CD4-positive, alpha-beta T cell treated with Interleukin-17A for 4 hours (primary cell): Measurements from ENCODE around the gene MED12.
"Not testable (repeated sequence)": the region's sequence is repeated elsewhere in the genome, so short reads cannot be mapped to it uniquely, and the experiment has no call there.

Experiments used
- DNase-seq: peaks from one replicate; pipeline ENCODE4 v3.0.0-alpha.2; 2020; ENCODE audit warnings: mixed read lengths

MED12 gene

DNA sequence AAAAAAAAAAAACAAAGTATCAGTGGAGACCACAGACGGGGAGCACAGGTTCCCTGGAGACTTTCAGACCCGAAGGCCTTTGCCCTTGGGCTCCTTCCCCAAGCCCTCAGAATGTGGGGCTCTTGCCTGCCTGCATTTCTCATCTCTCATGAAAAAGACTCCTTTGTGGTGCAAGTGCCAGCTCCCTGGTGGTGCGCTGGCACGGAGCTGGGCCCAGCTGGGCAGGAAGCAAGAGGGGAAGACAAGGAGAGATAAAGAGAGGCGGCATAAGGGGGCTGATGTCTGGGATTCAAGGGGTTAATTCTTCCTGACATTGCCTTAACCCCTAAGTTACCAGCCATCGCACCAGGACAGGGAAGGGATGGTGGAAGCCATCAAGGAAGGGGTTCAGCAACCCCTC, 48.1 kb downstream of the MED12 start:
- no peak for DNase-seq

DNA sequence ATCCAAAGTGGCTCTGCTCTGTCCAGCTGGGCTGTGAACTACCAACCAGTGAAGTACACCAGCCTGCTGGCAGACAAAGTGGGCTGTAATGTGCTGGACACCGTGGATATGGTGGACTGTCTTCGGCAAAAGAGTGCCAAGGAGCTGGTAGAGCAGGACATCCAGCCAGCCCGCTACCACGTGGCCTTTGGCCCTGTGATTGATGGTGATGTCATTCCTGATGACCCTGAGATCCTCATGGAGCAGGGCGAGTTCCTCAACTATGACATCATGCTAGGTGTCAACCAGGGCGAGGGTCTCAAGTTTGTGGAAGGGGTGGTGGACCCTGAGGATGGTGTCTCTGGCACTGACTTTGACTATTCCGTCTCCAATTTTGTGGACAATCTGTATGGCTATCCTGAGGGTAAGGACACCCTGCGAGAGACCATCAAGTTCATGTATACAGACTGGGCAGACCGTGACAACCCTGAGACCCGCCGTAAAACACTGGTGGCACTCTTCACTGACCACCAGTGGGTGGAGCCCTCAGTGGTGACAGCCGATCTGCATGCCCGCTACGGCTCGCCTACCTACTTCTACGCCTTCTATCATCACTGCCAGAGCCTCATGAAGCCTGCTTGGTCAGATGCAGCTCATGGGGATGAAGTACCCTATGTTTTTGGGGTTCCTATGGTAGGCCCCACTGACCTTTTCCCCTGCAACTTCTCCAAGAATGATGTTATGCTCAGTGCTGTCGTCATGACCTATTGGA, 48.8 kb downstream of the MED12 start:
- no peak for DNase-seq

DNA sequence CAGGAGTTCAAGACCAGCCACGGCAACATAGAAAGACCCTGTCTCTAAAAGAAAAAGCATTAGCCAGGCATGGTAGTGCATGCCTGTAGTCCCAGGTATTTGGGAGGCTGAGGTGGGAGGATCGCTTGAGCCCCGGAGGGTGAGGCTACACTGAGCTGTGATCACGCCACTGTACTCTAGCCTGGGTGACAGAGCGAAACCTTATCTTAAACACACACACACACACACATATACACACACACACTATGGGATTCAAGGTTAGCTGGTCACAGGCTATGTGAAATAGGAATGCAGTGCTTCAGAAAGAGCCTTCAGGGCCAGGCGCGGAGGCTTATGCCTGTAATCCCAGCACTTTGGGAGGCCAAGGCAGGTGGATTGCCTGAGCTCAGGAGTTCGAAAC, 49.7 kb downstream of the MED12 start:
- DNase-seq: no peak

DNA sequence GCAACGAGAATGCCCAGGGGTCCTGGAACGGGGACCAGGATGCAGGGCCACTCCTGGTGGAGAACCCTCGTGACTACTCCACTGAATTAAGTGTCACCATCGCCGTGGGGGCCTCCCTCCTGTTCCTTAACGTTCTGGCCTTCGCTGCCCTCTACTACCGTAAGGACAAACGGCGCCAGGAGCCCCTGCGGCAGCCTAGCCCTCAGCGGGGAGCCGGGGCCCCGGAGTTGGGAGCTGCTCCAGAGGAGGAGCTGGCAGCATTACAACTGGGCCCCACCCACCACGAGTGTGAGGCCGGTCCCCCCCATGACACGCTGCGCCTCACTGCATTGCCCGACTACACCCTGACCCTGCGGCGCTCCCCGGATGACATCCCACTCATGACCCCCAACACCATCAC, 51.2 kb downstream of the MED12 start:
- no peak for DNase-seq

DNA sequence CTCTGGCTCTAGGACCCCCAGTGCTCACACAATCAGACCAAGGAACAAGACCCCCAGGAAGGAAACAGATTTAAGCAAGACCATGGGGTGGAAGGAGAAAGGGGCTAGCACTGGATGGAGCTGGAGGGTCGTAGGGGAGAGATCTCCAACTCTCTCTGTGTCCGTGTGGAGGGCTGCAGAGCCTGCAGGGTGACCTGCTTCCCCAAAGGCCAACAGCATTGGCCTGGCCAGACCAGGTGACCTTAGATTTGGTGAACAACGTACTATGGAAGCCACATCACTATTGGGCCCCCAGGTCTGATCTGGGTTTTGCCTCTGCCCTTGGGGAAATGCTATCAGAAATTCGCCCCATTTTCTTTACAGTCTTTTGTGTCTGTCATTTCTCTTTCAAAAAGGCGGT, 52.3 kb downstream of the MED12 start:
- DNase-seq: no peak

DNA sequence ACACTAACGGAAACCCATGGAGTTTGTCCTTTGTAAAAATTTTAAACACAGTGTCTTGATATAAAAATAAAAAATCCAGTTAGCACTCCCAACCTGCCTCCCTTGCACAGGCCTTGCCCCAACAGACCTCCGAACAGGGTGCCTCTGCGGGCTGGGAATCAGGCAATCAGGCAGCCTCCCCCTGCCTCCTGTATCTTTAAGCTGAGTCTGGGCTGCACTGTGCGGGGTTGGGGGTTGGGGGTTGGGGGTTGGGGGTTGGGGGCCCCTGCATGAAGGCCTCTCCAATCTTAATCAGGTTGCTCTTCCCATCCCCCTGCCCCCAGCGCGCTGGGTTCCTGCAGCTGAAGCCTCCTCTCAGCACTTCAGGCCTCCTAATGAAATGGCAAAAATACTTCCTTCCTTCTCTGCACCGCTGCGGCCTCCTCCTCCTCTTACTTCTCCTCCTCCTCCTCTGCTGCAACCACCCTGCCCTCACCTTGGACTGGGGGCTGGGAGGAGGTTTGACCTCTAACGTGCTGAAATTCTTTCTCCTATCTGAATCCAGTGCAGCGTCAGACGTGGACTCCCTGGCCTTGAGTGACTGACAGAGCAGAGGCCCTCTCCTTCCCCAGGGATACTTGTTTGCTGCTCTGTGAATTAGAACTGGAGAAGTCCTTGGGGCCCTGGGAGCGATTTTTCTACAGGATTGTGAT, 52.9 kb downstream of the MED12 start:
- no peak for DNase-seq

DNA sequence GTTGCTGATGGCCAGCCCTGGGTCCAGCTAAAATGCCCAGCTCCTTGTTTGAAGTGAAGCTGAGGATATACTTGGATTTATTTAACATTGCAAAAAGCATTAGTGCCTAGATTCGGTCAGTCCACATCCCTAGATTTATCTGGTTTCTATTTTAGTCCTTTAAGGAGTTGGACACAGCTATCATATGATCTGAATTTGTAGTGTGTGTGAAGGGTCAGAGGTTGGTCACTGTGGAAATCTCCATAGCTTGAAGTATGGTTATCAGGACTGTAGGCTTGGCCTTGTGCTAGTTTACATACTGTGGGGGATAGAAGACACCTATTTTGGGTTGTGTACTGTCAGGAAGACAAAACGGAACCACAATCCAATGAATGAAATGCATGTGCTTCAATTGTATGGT, 55.0 kb downstream of the MED12 start:
- no peak for DNase-seq

DNA sequence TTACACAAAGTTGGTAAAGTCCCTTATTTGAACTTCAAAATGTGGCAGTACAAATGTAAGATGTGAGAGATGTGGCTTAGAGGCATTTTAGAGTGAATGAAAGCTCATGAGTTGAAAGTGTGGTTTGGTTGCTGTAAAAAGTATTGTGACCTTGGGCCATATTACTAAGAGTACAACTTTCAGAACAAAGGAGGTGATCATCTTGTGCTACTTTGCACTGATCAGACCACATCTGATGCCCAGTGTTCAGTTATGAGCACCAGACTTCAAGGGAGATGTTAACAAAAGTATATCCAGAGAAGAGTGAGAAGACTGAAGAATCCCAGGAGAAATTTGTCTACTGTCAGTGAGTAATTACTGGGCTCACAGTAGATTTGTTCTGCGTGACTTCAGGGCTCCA, 56.4 kb downstream of the MED12 start:
- DNase-seq: no peak

DNA sequence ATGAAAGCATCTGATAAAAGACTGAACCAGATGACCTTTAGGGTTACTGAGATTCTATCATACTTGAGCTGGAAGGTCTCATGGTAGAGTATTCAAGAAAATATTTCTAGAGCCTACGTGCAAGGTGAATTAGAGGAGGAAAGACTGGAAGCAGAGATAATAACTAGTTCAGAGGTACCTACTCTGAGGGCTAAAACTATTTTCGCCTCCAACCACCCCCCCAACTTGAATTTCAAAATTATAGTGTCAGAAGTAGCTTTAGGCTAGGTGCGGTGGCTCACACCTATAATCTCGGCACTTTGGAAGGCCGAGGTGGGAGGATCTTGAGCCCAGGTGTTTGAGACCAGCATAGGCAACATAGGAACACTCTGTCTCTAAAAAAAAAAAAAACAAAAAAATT, 57.1 kb downstream of the MED12 start:
- DNase-seq: no peak

DNA sequence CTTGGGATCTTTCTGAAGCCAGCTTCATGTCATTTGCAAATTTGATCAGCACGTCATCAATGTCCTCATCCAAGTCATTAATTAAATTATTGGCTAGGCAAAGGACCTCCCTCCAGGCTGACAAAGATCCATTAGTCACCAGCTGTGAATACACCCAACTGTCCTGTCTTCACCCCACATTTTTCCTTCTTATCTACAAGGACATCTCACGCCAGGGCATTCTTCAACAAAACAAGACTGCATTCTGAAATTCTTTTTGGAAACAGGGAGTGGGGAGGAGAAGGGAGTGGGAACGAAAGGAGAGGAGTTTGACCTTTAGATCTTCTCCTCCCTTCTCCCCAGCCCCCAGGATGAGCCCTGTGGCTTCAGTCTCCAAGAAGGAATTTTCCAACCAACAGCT, 58.9 kb downstream of the MED12 start:
- DNase-seq: no peak

DNA sequence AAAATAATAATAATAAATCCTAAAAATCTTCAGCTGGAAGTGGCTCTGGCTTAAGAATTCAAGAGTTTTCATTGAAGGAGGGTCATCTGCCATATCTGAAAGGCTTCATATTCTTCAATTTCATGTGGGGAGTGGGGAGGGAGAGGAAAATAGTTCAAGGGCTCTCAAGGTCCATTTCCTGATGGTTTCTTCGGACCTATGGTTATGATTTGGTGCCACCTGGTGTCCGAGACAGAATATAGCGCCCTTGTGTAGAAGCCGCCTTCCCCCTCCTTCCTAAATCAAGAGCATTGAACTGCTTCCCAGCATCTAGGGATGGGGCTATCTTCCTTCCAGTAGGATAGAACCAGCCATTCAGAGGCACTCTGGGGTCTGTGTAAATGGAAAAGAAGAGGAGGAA, 60.5 kb downstream of the MED12 start:
- DNase-seq: peak; percentile 66

DNA sequence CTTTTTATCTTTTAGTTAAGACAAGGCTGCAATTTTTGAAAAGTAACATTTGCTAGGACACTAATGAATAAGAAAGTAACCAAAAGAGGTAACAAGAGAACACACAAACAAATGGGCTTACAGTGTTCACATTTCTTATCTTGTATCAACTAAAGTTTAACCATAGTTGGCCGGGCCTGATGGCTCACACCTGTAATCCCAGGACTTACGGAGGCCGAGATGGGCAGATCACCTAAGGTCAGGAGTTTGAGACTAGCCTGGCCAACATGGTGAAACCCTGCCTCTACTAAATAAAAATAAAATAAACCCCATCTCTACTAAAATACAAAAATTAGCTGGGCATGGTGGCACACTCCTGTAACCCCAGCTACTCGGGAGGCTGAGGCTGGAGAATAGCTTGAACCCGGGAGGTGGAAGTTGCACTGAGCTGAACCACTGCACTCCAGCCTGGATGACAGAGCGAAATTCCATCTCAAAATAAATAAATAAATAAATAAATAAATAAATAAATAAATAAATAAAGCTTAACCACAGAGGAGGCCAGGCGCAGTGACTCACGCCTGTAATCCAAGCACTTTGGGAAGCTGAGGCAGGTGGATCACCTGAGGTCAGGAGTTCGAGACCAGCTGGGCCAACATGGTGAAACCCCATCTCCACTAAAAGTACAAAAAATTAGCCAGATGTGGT, 62.3 kb downstream of the MED12 start:
- DNase-seq: not testable (repeated sequence)

DNA sequence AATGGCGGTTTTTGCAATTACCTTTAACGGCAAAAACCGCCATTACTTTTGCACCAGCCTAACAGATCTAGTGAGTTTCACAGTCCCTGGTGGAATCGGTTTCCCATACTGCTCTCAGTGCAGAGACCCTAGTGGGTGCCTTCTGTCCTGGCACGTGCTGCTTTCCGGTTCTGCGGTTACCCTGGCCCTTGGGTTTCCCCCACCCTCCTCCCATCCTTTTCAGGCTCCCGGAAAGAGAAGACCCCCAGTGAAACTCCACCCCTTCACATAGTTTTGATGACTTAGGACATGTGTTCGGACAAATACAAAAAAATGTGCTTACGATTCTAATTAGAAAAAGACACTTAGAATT, 63.1 kb downstream of the MED12 start:
- DNase-seq: peak; percentile 38

DNA sequence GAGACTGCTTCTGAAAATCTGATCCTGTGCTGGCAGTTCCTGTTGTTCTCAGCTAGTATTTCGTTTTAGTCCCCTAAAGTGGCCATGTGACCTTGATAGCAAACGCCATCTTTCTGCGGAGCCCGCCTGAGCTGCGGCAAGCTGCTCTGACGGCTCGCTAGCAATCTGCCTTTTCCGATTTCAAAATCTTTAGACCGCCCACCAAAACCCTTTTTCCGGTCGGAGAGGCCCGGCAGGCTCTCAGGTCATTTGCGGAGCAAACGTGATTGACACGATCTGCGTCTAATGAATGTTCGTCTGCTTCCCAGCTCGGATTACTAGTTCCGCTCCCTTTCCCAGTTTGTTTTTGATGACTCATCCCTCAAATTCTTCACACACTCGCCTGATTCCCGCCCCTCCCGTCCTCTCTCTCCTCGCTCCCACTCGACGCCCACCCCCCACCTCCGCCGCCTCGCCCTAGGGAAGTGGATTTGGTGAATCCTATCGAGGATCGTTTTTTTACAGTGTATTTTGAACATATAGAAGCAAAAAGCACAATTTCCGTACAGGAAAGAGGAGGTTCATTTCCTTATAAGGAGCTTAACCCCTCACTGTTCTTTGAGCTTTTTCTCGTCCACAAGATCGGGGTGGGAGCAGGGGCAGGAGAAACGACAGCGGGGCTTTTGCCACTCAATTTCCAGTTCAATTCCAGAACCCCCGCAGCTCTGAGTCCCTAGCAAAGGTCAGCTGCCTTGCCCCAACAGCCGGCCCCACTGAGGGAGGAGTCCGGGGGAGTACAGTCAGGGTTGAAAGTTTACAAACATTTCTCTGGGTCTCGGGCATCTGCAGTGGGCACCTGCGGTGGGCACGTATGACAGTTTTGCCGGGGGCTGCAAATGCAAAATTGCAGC, 63.8 kb downstream of the MED12 start:
- DNase-seq: peak; percentile 81

DNA sequence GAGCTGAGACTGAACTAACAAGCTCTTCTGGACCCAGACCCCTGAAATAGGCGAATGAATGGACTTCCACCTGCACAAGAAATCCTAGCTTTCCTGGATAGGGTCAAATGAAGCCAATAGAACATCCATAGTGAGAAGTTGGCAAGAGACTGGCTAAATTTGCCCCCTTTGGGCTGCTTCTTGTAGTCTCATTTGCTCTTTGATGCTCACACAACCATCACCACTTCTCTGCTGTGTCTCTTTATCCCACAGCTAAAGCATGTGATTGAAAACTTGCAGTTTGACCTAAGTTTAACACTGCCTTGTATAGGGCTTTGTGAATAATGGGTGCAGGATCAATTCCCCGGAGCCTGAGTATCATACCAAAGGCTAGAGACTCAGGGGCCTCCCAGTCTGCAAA, 64.5 kb downstream of the MED12 start:
- DNase-seq: no peak

DNA sequence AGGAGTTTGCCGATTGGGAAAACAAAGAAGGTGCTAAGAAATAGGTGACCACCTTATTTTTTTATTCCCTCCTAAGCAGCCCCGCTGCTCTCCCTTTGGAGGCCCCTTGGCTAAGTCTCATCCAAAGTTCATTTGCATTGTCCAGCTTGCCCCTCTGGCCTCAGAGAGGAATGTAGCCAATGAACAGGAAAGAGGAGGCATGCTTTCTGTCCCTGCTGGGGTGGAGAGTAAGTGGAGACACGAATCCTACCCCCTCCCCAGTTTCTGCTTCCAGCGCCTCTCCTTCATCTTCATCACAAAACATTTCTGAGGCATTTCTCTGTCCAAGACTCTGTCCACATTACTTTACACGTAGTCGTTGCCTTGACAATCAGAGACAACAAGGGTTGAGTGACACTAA, 64.9 kb downstream of the MED12 start:
- DNase-seq: no peak

DNA sequence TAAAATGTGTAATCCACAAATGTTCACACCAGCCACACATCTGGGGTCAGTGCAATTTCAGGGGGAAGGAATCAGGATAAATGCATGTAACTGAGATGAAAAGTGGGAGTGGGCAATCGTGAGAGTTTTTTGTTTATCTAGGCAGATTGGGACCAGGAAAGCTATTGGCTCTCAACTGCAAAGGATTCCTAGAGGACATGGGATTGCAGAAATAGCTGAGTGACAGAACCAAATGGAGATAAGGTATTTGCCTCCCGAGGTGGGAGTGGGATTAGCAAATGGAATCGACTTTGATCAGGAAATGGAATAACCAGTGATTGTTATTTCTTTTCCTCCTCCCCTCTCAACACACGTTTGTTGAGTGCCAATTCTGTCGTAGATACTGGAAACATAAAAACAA, 65.7 kb downstream of the MED12 start:
- no peak for DNase-seq

DNA sequence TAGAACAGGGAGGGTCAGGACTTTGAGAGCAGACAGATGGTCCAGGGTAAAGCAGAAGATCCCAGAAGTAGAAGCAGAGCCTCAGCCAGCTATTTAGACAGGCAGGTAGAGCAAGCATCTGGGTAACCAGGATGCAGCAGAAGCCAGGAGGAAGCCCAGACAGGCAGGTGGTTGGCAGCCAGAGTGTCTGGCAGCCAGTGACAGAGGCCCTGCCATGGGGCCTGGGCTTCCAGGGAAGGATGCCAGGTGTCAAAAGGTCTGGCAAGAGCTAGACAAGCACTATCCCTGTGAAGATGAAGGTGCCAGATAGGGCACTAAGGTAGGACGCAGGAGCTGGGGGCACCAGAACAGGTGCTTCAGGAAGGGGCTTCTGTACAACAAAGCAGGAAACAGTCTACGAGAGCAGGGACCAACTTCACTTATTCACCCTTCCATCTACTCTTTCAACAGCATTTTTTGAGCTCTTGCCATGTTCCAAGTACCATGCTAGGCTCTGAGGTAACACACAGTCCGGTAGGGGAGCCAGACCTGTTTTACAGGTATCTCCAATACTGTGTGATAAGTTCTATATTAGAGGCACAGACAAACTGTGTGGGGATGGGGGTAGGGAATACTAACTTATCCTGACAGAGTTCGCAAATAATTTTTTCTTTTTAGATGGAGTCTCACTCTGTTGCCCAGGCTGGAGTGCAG, 66.6 kb downstream of the MED12 start:
- DNase-seq: no peak

DNA sequence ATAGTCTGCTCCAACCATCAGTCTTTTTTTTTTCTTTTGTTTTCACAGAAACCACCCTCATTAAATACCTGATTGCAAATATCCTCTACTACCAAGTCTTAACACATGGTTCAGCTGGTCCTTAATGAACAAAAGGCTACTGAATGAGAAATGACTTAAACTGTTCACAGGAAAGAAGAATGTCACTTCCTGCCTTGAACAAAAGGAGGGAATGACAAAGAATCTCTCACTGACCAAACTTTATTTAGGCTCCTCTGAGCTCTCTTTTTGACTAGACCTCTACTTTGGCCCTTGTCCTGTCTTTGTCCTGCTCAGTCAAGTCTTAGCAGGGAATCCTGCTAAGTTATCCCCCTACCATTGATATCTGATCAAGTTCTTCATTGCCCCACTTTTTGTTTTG, 72.9 kb downstream of the MED12 start:
- no peak for DNase-seq
